ENCODE measurements around the gene QPCTL.

QPCTL gene

GRCh38 chr19:45692187-45693105 lies at the start of gene QPCTL:
Gene QPCTL, plus strand, starts transcription at chr19:45692666. Its CDS starts 38 bp downstream, at chr19:45692704.
- ATAC-seq (replicated peaks; ENCODE audit: extremely low read depth, poor library complexity, severe bottlenecking): peak; percentile 94
- Mint-ChIP-seq H3K9me3 (no peaks in the 10 kb centered on the region), H3K27ac (ENCODE audit: low read depth) (peak within 1 kb of the TSS; percentile 95), H3K36me3 (ENCODE audit: insufficient read depth) (peaks cover 34% of the 10 kb centered on the region), H3K4me3 (peak within 1 kb of the TSS; percentile 93), H3K27me3 (no peaks in the 10 kb centered on the region), H3K4me1 (peaks cover 19% of the 10 kb centered on the region)
- DNase-seq (ENCODE audit: low spot score in 2 of 2): peak; percentile 92 to 97

GRCh38 chr19:45643024-45643926 lies 49.2 kb upstream of the QPCTL start:
- Mint-ChIP-seq H3K9me3 (peaks cover 6% of the 10 kb centered on the region), H3K4me3 (peak overlapping the region; percentile 78), H3K36me3 (ENCODE audit: insufficient read depth) (peaks cover 17% of the 10 kb centered on the region), H3K27ac (ENCODE audit: low read depth) (peak overlapping the region; percentile 97), H3K27me3 (no peaks in the 10 kb centered on the region), H3K4me1 (peaks cover 56% of the 10 kb centered on the region)
- ATAC-seq (replicated peaks; ENCODE audit: extremely low read depth, poor library complexity, severe bottlenecking) (peak; percentile 30), DNase-seq (ENCODE audit: low spot score in 2 of 2) (peak; percentile 84 to 95)

DNA sequence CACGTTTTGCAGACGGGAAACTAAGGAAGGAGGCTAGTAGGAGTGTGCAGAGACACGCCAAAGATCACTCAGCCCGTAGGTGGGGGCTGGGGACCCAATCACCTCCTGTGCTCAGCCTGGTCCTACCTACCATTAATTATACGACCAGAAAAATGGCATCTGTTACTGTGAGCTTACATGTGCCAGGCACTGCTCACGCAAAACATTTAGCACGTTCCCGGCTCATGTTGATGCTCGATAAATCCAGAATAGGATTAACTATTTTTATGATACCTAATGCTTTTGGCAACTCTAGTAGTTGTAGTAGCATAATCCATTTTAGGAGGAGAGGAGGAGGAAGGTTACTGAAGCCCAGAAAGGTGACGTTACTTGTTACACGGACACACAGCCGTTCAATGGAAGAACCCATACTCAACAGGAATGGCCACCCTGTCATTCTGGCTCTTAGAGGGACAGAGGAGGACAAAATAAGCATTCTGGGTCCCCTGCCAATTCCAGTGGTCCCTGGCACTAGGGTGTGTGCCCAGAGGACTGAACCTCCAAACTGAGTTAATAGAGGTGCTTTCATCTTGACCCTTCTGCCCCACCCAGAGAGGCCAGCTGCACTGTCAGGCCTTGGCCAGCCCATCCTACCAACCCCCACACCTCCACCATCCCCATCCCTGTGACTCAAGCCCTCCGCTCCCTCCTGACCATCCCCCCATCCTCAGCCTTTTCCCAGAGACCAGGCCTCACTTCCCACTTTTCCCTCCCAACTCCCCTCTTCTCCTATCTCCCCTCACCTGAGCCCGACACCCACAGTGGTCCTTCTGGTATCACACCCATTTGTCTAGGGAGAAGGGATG lies 48.3 kb upstream of the QPCTL start:
- DNase-seq (ENCODE audit: low spot score in 2 of 2) (no peak), ATAC-seq (replicated peaks; ENCODE audit: extremely low read depth, poor library complexity, severe bottlenecking) (no peak)
- H3K27me3 Mint-ChIP-seq: no peaks in the 10 kb centered on the region
- H3K27ac Mint-ChIP-seq (ENCODE audit: low read depth): no peak overlapping the region
- H3K9me3 Mint-ChIP-seq: peaks cover 6% of the 10 kb centered on the region
- peaks cover 48% of the 10 kb centered on the region for H3K4me1 Mint-ChIP-seq
- H3K36me3 Mint-ChIP-seq (ENCODE audit: insufficient read depth): peaks cover 14% of the 10 kb centered on the region
- H3K4me3 Mint-ChIP-seq: peak overlapping the region; percentile 74

GRCh38 chr19:45645068-45645630 lies 47.3 kb upstream of the QPCTL start:
- Mint-ChIP-seq H3K4me1 (peaks cover 47% of the 10 kb centered on the region), H3K9me3 (peaks cover 6% of the 10 kb centered on the region), H3K4me3 (peak overlapping the region; percentile 74), H3K27ac (ENCODE audit: low read depth) (peak overlapping the region; percentile 49), H3K27me3 (no peaks in the 10 kb centered on the region), H3K36me3 (ENCODE audit: insufficient read depth) (peaks cover 14% of the 10 kb centered on the region)
- ATAC-seq (replicated peaks; ENCODE audit: extremely low read depth, poor library complexity, severe bottlenecking): no peak
- peak in 1 of 2 donors; percentile 30 for DNase-seq (ENCODE audit: low spot score in 2 of 2)

- Mint-ChIP-seq H3K36me3 (ENCODE audit: insufficient read depth) (peaks cover 13% of the 10 kb centered on the region), H3K4me3 (peak overlapping the region; percentile 74), H3K27me3 (no peaks in the 10 kb centered on the region), H3K9me3 (peaks cover 6% of the 10 kb centered on the region), H3K27ac (ENCODE audit: low read depth) (peak overlapping the region; percentile 49), H3K4me1 (peaks cover 43% of the 10 kb centered on the region)
- ATAC-seq (replicated peaks; ENCODE audit: extremely low read depth, poor library complexity, severe bottlenecking): peak; percentile 44
- peak; percentile 63 to 74 for DNase-seq (ENCODE audit: low spot score in 2 of 2)
Measured at GRCh38 chr19:45645631-45646344, 46.7 kb upstream of the QPCTL start.

- peaks cover 9% of the 10 kb centered on the region for H3K36me3 Mint-ChIP-seq (ENCODE audit: insufficient read depth)
- no peaks in the 10 kb centered on the region for H3K27me3 Mint-ChIP-seq
- peaks cover 38% of the 10 kb centered on the region for H3K4me1 Mint-ChIP-seq
- H3K9me3 Mint-ChIP-seq: peaks cover 2% of the 10 kb centered on the region
- H3K4me3 Mint-ChIP-seq: peak overlapping the region; percentile 74
- H3K27ac Mint-ChIP-seq (ENCODE audit: low read depth): peak overlapping the region; percentile 49
- ATAC-seq (replicated peaks; ENCODE audit: extremely low read depth, poor library complexity, severe bottlenecking) (no peak), DNase-seq (ENCODE audit: low spot score in 2 of 2) (no peak)
Measured at GRCh38 chr19:45646345-45646698, 46.1 kb upstream of the QPCTL start.

- no peaks in the 10 kb centered on the region for H3K9me3 Mint-ChIP-seq
- peaks cover 8% of the 10 kb centered on the region for H3K4me1 Mint-ChIP-seq
- H3K4me3 Mint-ChIP-seq: no peak overlapping the region
- no peak for ATAC-seq (replicated peaks; ENCODE audit: extremely low read depth, poor library complexity, severe bottlenecking)
- peaks cover 2% of the 10 kb centered on the region for H3K36me3 Mint-ChIP-seq (ENCODE audit: insufficient read depth)
- H3K27me3 Mint-ChIP-seq: no peaks in the 10 kb centered on the region
- H3K27ac Mint-ChIP-seq (ENCODE audit: low read depth): no peak overlapping the region
- DNase-seq (ENCODE audit: low spot score in 2 of 2): no peak
Measured at GRCh38 chr19:45650722-45651121, 41.7 kb upstream of the QPCTL start.

GRCh38 chr19:45653634-45654033 lies 38.8 kb upstream of the QPCTL start:
- Mint-ChIP-seq H3K27ac (ENCODE audit: low read depth) (no peak overlapping the region), H3K4me3 (no peak overlapping the region), H3K36me3 (ENCODE audit: insufficient read depth) (no peaks in the 10 kb centered on the region), H3K4me1 (no peaks in the 10 kb centered on the region), H3K9me3 (no peaks in the 10 kb centered on the region), H3K27me3 (no peaks in the 10 kb centered on the region)
- DNase-seq (ENCODE audit: low spot score in 2 of 2) (no peak), ATAC-seq (replicated peaks; ENCODE audit: extremely low read depth, poor library complexity, severe bottlenecking) (no peak)

DNA sequence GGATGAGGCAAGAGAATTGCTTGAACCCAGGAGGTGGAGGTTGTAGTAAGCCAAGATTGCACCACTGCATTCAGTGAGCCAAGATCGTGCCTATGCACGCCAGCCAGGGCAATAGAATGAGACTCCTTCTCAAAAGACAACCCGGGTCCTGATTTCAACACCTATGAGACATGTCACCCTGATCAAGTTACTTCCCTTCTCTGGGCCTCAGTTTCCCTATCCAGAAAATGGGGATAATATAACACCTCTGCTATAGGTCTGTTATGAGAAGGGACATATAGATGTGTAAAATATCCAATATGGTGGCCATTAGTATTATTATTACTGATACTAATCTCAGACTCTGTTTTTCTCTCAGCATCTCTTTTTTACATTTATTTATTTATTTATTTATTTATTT lies 37.4 kb upstream of the QPCTL start:
- Mint-ChIP-seq H3K4me3 (no peak overlapping the region), H3K9me3 (no peaks in the 10 kb centered on the region), H3K27me3 (peaks cover 1% of the 10 kb centered on the region), H3K27ac (ENCODE audit: low read depth) (no peak overlapping the region), H3K4me1 (no peaks in the 10 kb centered on the region), H3K36me3 (ENCODE audit: insufficient read depth) (no peaks in the 10 kb centered on the region)
- no peak for DNase-seq (ENCODE audit: low spot score in 2 of 2)
- no peak for ATAC-seq (replicated peaks; ENCODE audit: extremely low read depth, poor library complexity, severe bottlenecking)

DNA sequence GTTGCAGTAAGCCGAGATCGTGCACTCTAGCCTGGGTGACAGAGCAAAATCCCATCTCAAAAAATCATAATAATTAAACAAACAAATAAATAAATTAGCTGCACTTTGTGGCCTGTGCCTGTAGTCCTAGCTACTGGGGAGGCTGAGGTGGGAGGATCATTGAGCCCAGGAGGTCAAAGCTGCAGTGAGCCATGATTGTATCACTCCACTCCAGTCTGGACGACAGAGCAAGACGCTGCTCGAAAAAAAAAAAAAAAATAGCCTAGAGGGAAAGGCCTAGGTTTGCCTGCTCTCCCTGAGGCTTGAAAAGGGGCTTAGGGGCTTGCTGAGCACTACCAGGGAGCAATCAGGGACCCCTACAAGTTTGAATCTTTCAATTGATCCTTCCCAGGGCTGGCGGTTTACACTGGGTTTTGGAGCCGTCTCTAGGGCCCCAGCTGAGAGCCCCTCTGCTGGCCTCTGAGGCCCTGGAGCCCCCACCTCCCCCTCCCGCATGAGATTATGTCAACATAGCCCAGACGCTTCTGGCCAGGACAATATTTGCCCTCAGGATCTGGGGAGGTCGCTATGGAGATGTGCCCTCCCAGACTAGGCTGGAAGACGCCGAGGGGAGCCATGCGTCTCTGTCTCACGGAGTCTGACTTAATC lies 34.8 kb upstream of the QPCTL start:
- Mint-ChIP-seq H3K27ac (ENCODE audit: low read depth) (no peak overlapping the region), H3K4me3 (no peak overlapping the region), H3K27me3 (peaks cover 9% of the 10 kb centered on the region), H3K36me3 (ENCODE audit: insufficient read depth) (no peaks in the 10 kb centered on the region), H3K4me1 (no peaks in the 10 kb centered on the region), H3K9me3 (no peaks in the 10 kb centered on the region)
- DNase-seq (ENCODE audit: low spot score in 2 of 2): no peak
- ATAC-seq (replicated peaks; ENCODE audit: extremely low read depth, poor library complexity, severe bottlenecking): no peak

GRCh38 chr19:45659096-45659729 lies 33.3 kb upstream of the QPCTL start:
- Mint-ChIP-seq H3K27me3 (peaks cover 9% of the 10 kb centered on the region), H3K4me3 (no peak overlapping the region), H3K36me3 (ENCODE audit: insufficient read depth) (no peaks in the 10 kb centered on the region), H3K4me1 (no peaks in the 10 kb centered on the region), H3K9me3 (no peaks in the 10 kb centered on the region), H3K27ac (ENCODE audit: low read depth) (peak overlapping the region; percentile 35)
- ATAC-seq (replicated peaks; ENCODE audit: extremely low read depth, poor library complexity, severe bottlenecking): no peak
- DNase-seq (ENCODE audit: low spot score in 2 of 2): no peak

Data from central memory CD8-positive, alpha-beta T cell (primary cell).